GM04503 (cell line): ENCODE data around the gene TMTC2.

ENCODE experiments used
- DNase-seq: peaks from one replicate; pipeline ENCODE4 v3.0.0-alpha.2; 2012; ENCODE audit warnings: low read depth

The TMTC2 gene

DNA sequence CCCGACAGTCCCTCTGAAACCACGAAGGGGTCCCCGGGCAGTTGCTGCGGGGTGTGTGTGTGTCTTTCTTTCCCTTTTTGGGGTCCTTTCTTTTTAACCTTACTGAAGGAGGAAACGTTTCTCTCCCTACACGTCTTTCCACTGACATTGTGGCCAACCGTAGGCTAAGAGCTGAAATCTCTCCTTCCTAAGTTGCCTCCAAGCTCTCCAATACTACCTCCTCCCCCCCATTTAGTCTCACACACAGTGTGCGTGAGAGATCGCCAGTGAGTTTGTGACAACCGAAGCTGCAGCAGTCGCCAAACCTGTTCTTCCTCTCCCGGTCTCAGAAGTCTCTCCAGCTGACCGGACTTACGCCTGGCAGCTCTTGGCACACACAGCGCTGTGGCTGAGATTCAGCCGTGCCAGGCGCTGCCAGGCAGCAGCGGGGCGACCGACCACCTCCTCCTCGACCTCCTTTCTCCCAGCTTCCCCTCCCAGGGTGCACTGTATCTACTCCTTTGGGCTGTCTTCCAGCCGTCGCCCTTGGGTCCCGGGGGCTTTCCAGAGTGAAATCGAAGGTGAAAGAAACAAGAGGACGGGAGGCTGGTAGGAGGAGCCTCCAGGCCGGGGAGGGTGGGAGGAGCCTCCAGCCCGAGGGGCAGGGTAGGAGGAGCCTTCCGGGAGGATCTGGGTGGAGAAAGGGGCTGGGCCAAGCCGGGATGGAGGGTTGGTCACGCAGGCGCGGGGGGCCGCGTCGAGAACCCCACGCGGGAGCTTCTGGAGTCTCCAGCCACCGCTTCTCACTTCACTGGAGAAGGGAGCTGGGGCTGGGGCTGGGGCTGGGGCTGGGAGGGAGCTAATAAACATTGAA is at the start of gene TMTC2:
TMTC2 (plus strand) TSS at position 739 of the 853 bp plus-strand sequence.
- DNase-seq: peak; percentile 42

GRCh38 chr12:82638324-82638723 is 48.4 kb upstream of the TMTC2 start:
- no peak for DNase-seq

- no peak for DNase-seq
Measured at GRCh38 chr12:82644896-82645295, 41.8 kb upstream of the TMTC2 start.

- DNase-seq: no peak
Measured at GRCh38 chr12:82645414-82645813, 41.3 kb upstream of the TMTC2 start.

GRCh38 chr12:82647853-82648252 is 38.9 kb upstream of the TMTC2 start:
- DNase-seq: no peak

- no peak for DNase-seq
Measured at GRCh38 chr12:82648259-82648909, 38.3 kb upstream of the TMTC2 start.

DNA sequence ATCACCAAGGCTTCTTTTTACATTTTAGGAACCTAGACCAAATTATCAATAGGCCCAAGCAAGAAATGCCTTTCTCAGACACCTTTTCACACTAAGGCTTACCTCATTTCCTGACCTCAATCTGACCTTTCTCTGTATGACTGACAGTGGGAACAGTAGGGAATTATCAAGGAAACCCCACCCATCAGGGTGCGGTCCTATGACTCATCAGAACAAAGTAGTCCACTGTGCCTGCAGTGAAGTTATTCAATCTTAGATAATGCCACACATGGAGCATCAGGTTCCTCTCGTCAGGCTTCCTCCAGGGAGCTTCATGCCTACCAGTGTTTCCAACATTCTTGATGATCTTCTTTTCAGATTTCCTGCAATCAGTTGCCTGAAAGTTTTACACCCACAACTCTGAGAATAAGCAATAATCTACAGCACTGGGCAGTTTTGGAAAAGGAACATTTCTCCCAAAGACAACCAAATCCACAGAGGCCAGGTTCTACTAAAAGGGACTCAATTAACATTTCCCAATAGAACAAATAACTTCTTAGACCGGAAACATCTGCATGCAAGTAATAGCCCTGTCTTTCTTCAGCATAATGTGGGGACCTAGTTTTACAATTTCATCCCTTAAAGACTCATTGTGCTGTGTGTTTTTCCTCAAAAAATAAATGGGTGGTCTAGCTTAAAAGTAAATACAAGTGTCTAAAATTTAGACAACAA is 35.9 kb upstream of the TMTC2 start:
- DNase-seq: no peak

GRCh38 chr12:82651489-82651888 is 35.2 kb upstream of the TMTC2 start:
- no peak for DNase-seq

GRCh38 chr12:82652071-82652470 is 34.6 kb upstream of the TMTC2 start:
- no peak for DNase-seq

DNA sequence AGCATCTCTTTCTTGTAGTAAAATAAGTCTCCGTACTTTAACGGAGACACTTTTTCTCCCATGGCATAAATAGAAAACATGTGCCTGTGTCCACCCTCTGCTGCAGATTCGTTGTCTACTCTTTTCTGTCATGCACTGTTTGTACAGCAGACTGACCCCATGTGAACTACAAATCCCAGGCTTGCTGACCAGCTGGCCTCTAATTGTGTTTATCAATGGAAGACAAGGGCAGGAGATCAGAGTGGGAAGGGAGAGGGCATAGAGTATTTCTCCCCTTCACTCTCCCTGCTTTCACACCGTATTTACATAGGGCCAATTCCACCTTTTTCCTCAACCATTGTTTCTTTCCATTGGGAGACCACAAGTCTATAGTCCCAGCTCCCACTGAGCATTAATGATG is 31.0 kb upstream of the TMTC2 start:
- no peak for DNase-seq

DNA sequence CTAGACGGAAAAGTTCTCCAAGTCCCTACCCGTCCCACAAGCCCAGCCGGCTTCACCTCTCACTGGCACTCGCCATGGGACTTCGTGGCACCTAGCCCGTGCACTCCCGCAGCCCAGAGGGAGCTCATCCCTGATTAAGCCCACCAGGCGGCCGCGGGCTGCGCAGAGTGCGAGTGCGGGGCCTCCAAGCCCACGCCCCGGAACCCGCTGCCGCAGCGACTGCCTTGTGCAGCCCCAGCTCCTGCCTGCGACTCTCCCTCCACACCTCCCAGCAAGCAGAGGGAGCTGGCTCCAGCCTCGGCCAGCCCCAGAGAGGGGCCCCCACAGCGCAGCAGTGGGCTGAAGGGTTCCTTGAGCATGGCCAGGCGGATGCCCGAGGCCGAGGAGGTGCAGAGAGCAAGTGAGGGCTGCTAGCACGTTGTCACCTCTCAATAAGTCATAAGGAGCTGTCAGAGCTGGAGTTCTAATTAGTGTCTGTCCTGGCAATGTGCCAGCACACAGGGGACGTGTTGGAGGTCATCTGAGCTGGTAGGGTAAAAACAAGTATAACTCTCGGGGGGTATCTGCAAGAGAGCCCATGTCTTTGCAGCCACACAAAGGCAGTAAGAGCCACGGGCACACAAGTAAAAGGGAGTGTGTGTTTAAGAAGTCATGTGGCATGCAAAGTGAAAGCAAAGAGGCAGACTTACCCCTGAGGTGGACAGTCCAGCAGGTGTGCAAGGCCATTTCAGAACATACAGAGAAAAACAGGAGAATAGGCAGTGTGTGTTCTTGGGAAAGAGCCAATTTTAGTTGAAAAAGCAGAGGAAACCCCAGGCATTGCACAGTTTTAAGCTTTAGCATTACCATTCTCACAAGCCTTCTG is 27.1 kb upstream of the TMTC2 start:
- no peak for DNase-seq

DNA sequence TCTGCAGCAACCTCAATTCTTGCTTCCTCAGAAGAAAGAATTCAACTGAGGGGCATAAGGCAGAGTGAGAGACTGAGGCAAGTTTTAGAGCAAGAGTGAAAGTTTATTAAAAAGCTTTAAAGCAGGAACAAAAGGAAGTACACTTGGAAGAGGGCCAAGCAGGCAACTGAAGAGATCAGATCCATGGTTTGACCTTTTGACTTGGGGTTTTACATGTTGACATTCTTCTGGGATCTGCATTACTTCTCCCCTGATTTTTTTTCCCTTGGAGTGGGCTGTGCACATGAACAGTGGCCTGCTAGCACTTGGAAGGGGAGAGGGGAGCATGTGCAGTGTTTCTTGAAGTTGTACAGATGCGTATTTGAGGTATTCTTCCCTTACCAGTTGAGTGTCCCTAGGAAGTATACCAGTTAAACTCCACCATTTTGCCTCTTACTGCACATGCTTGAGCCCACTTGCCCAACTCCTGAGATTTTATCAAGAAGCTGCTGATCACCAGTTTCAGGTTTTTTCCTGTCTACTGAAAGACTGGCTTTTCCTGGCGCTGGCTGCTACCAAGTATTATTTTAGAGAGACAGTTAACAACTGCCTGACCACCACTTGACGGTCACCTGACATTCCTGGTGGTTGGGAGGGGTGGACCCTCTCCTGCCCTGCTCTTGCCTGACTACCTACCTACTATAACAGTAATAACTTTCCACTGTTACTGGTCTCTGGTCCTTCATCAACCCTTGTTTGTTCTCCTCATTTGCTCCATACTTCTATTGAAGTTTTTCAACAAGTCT is 26.0 kb upstream of the TMTC2 start:
- DNase-seq: no peak

DNA sequence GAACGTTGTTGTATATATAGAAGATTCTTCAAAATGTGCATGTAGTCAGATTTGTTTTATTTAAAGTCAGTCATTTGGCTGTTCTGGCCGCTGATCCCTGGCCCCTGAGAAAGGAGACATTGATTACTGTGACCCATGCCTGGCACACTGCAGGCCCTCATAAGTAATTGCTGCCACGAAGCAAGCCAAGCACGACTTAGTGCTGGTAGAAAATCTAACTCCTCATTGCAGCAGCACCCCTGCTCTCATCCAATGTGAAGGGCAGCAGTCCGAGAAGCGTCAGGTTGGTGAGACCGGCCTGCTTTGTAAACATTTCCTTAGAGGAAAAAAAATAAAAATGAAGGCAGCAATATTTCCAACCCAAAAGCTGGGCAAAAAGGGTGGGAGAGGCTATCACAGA is 22.8 kb upstream of the TMTC2 start:
- DNase-seq: no peak

GRCh38 chr12:82665142-82665923 is 21.4 kb upstream of the TMTC2 start:
- DNase-seq: no peak

DNA sequence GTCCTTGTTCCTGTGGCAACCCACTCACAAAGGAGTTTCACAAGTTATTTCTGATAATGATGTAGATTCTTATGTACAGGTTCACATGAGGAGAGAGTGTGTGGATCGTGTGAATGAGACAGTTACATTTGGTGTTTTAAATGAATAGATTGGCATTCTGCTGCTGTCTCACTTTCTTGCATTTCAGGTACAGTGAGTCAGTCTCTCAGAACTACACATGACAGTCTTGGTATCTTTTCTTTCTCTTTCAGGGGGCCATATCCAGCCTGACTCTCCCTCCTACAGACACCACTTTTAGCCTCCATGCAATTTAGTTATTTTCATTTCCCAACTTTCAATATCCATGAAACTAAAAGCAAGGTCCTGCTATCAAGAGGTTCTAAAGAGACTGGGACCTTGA is 19.9 kb upstream of the TMTC2 start:
- DNase-seq: no peak

GRCh38 chr12:82671673-82672195 is 15.0 kb upstream of the TMTC2 start:
- no peak for DNase-seq

DNA sequence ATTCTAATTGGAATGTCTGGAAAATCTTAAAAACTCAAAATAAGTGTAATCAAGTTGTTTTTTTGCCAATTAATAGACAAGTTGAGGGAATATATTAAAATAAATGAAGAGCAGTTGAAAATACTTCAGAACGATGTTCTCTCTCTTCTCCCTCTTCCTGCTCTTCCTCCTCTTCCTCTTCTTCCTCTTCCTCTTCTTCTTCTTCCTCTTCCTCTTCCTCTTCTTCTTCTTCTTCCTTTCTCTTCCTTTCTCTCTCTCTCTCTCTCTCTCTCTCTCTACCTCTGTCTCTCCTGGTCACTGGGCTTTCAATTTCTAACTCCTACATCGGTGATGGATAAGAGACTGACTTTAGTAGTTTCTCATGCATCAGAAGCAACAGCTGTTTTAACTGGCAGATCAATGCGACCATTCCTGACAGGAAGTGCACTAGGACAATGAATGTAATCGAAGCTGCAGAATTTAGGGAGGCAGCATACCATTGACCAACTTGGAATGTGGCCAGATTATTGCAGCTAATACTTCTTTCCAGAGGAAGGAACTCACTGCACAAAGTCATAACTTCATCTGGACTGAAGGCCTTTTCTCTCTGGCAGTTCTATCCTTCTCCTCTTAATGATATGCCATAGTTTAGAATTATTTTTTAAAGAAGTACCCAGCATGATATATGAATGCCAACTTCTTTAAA is 13.8 kb upstream of the TMTC2 start:
- no peak for DNase-seq

DNA sequence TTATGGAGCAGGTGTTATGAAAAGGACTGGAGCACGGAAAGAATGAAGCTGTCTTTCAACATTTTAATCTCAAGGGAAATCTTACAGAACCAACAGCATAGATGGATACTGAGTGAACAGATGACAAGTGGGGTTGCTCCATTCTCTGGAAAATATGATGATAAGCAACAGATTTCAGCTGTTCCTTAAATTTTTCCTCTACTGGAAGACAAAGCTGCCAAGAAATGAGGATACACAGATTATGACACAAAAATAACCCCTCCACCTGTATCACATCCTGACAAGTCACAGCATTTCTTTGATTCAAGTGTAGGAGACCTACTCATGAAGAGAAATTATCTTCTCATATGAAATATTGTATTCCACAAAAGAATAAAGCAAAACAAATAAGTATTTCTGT is 13.0 kb upstream of the TMTC2 start:
- DNase-seq: no peak

DNA sequence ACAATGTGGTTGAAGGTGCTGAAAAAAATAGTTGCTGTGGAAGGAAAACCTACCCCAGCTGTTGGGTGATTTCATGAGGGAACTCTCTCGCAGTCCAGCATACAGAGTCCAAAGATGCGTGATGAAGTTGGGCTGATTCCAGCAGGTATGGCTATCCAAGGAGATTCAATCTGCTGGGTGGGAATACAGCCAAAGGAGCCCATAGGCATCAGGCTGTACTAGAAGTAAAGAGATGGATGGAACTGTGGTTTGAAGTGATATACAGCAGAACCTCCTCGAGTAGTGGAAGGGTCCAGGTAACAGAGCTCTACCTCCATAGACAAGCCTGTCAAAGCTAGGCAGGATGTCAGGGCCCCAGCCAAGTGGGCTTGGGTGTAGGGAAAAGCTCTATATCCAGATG is 11.5 kb upstream of the TMTC2 start:
- DNase-seq: no peak

GRCh38 chr12:82682326-82682725 is 4.4 kb upstream of the TMTC2 start:
- DNase-seq: no peak
